Medulla oblongata (tissue), 1 donor: ENCODE measurements around the gene RETN.

ENCODE experiments used
- DNase-seq: peaks from one replicate; pipeline ENCODE4 v3.0.0-alpha.2; 2015; ENCODE audit errors: extremely low spot score

The RETN gene

GRCh38 chr19:7657131-7657751, 11.6 kb upstream of the RETN start:
- DNase-seq: no peak

DNA sequence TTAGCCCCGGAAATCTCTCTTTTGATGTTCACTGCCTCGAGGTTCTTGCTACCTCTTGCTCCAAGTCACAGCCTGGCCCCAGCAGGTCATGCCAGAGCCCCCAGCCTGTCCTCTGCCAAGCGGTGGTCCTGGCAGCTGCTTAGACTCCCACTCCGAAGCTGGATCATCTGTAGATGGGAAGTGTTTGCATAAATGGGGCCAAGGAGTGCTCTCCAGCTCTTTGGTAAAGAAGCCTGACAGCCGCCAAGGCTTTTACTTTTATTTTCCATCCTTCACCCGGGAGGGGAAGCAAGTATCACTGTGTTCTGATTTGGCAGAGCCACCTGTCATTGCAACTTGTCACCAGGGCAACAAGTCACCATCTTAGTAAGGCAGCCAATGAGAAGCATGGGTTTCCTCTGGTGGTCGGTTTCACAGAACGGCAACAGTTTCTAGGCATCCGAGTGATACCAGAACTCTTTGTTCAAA, 10.6 kb upstream of the RETN start:
- DNase-seq: peak; percentile 65

DNA sequence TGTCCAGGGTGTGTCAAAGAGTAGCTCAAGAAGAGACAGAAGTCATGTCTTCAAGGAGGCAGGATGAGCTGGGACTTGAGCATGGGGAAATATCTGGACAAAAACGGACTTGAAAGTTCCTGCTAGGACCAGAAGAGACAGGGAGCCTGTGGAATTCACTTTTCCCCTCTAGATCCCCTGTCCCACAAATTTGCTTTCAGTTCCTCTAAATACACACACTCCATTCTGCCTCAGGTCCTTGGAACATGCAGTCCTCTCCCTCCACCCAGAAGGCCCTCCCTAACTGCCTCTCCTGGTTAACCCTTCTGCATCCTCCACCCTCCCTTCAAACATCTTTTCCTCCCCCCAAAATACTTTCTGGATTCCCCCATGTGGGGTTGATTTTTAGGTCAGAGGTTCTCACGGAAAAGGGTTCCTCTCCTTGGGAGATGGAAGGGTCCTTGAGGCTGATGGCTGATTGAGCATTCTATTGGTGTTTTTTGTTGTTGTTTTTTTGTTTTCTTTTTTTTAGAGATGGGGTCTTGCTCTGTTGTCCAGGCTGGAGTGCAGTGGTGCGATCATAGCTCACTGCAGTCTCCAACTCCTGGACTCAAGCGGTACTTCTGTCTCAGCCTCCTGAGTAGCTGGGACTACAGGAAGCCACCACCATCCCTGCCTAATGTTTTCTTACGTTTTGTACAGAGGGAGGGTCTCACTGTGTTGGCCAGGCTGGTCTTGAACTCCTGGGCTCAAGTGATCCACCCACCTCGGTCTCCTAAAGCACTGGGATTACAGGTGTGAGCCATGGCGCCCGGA, 6.9 kb upstream of the RETN start:
- DNase-seq: no peak

DNA sequence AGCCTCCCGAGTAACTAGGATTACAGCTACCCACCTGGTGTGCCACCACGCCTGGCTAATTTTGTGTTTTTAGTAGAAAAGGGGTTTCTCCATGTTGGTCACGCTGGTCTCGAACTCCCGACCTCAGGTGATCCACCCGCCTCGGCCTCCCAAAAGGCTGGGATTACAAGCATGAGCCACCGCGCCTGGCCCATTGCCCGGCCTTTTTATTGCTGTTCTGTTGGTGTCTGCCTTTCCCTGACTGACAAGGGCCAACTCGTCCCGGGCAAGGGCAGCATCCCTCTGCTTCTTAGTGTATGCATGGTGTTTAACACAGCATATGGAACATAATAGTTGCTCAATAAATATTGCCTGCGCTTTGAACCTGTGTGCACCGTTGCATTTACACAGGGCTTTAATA, 6.2 kb upstream of the RETN start:
- no peak for DNase-seq

DNA sequence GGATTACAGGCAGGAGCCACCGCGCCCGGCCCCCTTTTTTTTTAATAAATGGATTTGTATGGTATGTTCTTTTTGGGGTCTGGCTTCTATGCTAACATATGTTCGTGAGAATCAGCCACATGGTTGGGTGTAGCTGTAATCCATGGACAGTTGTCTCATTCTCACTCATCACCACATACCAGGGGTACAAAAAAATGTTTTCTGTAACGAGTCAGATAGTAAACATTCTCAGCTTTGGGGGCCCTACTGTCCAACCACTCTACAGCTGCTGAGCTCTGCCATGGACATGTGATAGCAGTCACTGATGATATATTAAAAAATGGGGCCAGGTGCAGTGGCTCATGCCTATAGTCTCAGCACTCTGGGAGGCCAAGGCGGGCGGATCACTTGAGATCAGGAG, 5.1 kb upstream of the RETN start:
- no peak for DNase-seq

GRCh38 chr19:7665076-7665475, 3.8 kb upstream of the RETN start:
- DNase-seq: no peak

- no peak for DNase-seq
These were observed 792 bp downstream of the RETN start for GRCh38 chr19:7669641-7670040.

DNA sequence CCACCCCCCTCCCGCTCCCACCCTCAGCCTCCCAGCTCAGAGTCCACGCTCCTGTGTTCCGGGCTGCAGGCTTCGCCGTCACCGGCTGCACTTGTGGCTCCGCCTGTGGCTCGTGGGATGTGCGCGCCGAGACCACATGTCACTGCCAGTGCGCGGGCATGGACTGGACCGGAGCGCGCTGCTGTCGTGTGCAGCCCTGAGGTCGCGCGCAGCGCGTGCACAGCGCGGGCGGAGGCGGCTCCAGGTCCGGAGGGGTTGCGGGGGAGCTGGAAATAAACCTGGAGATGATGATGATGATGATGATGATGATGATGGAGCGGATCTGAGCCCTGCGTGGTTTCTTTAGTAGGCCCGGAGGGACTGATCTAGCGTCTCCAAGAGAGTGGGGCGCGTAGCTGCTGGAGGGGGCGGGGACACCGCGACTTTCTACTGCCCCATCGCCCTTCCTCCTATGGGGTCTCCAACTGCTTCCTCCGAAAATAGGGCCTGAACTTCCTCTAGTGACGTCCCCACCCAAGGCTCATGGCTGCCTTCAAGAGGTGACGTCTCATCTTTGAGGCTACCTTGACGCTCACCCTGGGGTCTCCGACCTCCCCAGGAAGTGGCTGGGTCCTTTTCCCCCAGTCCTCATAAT, 1.4 kb downstream of the RETN start:
- no peak for DNase-seq

GRCh38 chr19:7670790-7671189, 1.9 kb downstream of the RETN start:
- DNase-seq: no peak

DNA sequence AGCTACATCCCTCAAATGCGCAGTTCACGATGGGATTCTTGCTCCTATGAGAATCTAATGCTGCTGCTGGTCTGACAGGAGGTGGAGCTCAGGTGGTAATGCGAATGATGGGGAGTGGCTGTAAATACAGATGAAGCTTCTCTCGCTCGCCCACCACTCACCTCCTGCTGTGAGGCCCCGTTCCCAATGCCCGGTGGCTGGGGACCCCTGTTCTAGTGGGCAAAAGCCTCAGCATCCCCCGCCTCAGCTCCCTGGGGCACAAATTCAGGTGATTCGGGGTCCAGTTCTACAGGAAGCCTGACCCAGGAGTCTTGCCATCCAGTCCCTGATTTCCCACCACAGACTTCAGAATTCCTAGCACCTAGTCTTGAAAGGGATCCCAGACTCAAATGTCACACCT, 3.7 kb downstream of the RETN start:
- no peak for DNase-seq

DNA sequence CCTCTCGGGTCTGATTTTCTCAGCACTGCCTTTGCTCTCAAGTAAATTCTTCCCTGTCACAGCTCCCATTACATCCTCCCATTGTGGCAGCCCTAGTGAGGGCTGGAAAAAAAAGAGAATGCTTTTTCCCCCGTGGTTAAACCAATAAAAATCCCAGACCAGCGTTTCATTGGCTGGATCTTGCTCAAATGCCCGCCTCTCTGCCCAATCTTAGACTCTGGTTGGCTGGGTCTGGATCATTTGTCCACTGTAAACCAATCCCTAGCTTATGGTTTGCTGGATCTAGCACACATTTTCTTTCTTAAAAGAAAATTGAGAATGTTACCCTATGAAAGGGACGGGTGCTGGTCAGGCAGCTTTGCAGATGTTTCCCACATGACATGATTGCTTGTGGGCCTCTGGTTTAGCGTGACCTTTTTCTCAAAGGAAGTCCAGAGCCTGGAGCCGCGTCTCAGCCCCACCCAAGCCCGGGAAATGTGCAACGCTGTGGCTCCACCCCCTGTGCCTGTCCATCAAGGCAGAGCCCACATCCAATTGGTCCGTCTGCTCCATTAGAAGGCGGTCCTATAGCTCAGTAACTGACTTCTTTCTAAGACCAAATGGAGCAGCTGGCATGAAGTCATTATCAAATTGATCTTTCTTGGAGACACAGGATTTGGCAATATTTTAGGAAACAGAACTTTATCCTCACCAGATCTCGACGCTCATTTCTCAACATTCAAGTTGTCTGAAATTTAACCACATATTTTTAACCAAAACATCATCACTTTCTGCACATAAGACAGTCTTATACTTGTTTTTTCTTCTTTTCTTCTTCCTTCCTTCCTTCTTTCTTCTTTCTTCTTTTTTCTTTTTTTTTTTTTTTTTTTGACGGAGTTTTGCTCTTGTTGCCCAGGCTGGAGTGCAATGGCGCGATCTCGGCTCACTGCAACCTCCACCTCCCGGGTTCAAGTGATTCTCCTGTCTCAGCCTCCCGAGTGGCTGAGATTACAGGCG, 5.5 kb downstream of the RETN start:
- DNase-seq: peak; percentile 6

DNA sequence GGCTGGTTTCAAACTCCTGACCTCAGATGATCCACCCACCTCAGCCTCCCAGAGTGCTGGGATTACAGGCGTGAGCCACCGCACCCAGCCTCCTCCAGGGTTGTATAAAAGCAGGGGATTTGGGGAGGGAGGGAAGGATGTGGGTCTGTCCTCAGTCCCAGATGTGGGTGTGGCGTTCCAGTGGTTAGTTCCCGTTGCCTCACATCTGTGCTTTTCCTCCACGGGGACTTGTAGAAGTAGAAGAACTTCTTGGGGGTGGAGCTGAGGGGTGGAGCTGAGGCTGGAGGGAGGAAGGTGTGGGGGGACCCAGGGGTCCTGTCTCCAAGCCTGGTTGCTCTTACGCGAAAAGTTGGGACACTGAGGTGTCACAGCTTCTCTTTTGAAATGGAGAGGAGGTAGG, 7.5 kb downstream of the RETN start:
- no peak for DNase-seq

GRCh38 chr19:7676854-7677253, 8.0 kb downstream of the RETN start, which contains the start of gene MCEMP1:
Gene MCEMP1 (plus strand): TSS chr19:7677090. CDS start chr19:7677121, 31 bp downstream.
- DNase-seq: no peak

DNA sequence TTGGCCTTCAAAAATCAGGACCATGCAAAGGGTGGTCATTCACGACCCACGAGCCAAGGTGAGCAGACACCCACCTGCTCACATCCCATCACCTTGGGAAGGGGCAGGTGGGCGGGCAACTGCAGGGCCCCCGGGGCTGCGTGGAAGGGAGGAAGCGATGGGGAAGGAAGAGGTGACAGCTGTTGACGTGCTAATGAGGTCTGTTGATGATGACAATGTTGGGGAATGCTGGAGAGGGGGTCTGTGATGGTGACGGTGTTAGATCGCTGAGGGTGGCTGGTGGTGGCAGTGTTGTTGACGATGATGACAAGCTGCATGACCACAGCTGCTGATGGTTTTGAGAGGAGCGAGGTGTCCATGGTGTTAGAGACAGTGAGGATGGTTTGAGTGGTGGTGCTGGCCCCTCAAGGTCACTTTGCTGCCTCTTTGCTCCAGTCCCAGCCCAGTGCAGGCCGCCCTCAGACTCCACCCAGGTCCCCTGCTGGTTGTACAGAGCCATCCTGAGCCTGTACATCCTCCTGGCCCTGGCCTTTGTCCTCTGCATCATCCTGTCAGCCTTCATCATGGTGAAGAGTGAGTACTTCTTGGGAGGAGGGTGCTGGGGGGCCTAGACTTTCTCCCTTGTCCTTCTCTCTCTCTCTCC, 8.9 kb downstream of the RETN start:
- no peak for DNase-seq

DNA sequence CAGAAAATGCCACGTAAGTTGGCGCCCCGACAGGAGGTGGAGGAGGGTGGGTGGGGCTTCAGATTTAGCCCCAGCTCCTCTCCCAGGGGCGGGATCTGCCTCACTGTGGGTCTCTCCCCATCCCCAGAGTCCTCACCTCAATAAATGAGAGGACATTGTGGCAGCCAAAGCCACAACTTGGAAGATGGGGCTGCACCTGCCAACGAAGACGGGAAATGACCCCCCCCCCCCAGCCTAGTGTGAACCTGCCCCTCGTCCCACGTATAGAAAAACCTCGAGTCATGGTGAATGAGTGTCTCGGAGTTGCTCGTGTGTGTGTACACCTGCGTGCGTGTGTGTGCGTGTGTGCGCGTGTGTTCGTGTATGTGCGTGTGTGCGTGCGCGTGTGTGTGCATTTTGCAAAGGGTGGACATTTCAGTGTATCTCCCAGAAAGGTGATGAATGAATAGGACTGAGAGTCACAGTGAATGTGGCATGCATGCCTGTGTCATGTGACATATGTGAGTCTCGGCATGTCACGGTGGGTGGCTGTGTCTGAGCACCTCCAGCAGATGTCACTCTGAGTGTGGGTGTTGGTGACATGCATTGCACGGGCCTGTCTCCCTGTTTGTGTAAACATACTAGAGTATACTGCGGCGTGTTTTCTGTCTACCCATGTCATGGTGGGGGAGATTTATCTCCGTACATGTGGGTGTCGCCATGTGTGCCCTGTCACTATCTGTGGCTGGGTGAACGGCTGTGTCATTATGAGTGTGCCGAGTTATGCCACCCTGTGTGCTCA, 10.3 kb downstream of the RETN start:
- DNase-seq: peak; percentile 13

- DNase-seq: no peak
These were observed 11.1 kb downstream of the RETN start for GRCh38 chr19:7679771-7680605.

DNA sequence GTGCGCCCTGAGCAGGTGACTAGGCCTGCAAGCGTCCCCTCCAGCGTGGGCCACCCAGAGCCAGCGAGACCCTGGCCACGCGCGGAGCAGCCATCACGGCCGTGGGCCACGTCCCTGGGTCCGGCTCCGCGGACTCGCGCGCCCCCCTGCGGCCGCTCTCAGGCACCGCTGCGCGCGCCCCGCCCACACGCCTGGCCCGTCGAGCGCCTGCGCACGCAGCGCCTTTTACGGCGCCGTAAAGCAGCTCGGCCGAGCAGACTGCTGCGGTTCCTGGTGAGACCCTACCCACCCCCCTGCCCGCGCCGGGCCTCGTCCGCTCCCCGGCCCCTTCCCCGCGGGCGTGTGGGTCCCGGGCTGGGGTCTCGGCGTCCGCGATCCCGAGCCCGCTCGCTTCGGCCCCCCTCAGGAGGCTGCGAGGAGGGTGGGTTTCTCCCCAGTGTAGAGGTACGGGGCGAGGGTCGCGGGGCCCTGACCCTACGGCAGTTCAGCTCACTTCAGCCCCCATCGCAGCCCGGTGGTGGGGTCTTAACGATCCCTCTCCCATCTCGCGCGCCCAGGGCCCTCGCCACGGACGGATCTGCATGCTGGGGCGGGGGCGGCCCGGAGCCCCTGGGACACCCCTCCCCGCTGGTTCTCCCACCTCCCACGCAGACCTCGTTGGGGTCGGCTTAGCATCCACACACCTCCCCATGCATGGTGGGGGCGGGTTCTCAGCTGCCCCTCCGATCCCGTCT, 11.9 kb downstream of the RETN start, which contains the start of gene TRAPPC5:
TSS of gene TRAPPC5 (plus strand) at position 228 of the 734 bp plus-strand sequence. CDS start 1,421 bp downstream, outside the sequence.
- DNase-seq: peak; percentile 87
